ENCODE results near the gene SPHK1.

GRCh38 chr17:76405967-76406647 is 21.7 kb downstream of the SPHK1 start:
- TF ChIP-seq EZH2 (IDR thresholded peaks at IDR 0.05; ENCODE audit: insufficient read depth, poor library complexity, severe bottlenecking) (no peak), EZH2phosphoT487 (IDR thresholded peaks at IDR 0.05; ENCODE audit: insufficient read depth, low read depth) (no peak)
